Cardiac septum (tissue), 1 donor: ENCODE measurements around the gene CELF5. TPM values are rescaled to one million over a fixed set of nuclear protein-coding genes. Genes with fewer than 3 reads are reported as not detected.

Experiments
- DNase-seq: peaks from one replicate; pipeline ENCODE4 v3.0.0-alpha.2; 2020; ENCODE audit warnings: low spot score
- intact Hi-C: fragments of 100-400 bp; cut with DNase I; formaldehyde crosslinking; loops from one replicate; pipeline ENCODE4 v1.14.0; 2022
- long read RNA-seq: library from polyadenylated mRNA; unstranded; transcript quantifications from one replicate; pipeline ENCODE4 v2.0.0, GENCODE V29; 2021
- total RNA-seq: library from RNA; stranded (reverse); fragmentation: NEBNext Ultra II Directional; extraction: Animal tissue kit (Norgen Biotek cat#: 25700); gene quantifications from one replicate; pipeline ENCODE4 v1.2.1, GENCODE V29; 2021
- donor health status: DM: no; HTN: no; CAD: no.

CELF5 gene
- not detected for total RNA-seq
- long read RNA-seq, result 0 reads

- no peak for DNase-seq
- intact Hi-C loops, result no loop called here
These were observed at the start of gene CELF5 for GRCh38 chr19:3224346-3225168. Gene CELF5, plus strand, starts transcription at chr19:3224661. Its CDS starts 79 bp downstream, at chr19:3224740.

DNA sequence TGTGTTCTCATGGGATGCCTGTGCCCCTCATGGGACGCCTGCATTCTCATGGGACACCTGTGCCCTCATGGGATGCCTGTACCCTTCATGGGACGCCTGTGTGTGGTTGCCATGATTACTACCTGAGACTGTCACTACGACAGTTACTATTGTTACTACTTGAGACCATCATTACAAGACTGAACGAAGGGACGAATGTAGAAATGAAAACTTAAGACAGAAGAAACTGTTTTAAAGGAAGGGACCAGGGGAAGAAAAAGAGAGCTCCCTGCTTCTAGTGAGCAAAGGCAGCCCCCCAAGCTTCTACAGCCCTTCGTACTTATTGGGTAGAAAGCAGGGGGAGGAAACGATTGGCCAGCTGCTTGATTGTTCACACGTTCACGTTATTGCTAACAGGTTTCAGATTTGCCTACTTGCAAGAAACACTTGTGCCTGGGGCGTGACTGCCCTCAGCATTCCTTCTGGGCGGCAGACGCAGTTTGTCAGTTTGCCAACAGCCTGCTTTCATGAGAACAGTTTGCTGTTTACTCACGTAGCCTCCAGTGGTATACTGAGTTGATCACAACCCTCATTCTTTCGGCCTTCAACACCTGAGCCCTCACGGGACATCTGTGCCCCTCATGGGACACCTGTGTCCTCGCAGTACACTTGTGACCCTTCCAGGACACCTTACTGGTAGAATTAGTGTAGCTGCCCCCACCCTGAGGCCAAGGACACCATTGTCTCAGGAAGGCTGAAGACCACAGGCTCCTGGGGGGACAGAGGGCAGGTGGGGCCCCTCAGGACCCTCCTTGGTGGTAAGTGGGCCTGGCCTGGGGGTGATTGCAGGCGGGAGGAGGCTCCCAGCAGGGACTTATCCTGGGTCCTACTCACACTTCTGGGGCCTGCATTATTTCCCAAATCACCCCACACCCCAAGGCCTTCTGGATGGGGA is 48.4 kb upstream of the CELF5 start:
- intact Hi-C loops, result no loop called here
- DNase-seq, result no peak

GRCh38 chr19:3176715-3177501 is 47.6 kb upstream of the CELF5 start:
- intact Hi-C loops, result no loop called here
- DNase-seq, result no peak

DNA sequence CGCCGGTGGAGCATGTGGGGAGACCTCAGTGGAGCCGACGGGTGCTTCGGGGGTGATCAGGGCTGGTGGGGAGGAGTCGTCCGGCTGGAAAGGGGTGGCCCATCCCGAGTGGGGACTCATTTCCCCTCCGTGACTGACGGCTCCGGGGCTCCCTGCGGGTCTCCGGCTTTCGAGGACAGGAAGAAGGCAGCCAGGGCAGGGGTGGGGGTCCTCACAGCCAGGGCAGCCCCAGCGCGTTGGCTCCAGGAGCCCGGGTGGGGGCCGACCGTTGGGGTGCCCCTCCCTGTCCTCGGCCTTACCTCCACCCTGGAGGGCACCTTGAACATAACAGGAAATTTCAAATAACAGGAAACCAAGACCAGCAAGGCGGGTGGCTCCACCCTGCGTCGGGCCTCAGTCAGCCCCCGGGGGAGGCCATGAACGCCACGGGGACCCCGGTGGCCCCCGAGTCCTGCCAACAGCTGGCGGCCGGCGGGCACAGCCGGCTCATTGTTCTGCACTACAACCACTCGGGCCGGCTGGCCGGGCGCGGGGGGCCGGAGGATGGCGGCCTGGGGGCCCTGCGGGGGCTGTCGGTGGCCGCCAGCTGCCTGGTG is 46.0 kb upstream of the CELF5 start, which contains the start of gene S1PR4:
Gene S1PR4 (plus strand): TSS at position 393 of the 596 bp plus-strand sequence. CDS start 24 bp downstream, at position 417.
- intact Hi-C loops, result no loop called here
- no peak for DNase-seq

GRCh38 chr19:3178973-3179738 is 45.3 kb upstream of the CELF5 start:
- intact Hi-C loops, result no loop called here
- no peak for DNase-seq

GRCh38 chr19:3179739-3180293 is 44.6 kb upstream of the CELF5 start:
- DNase-seq, result no peak
- intact Hi-C loops, result loop anchor here (10.0 kb wide), 1 partner anchor 255 kb away; no protein-coding TSS in a partner anchor

GRCh38 chr19:3183721-3184641 is 40.5 kb upstream of the CELF5 start:
- no peak for DNase-seq
- intact Hi-C loops, result loop anchor here (10.0 kb wide), 1 partner anchor 251 kb away; no protein-coding TSS in a partner anchor

GRCh38 chr19:3184847-3185460 is 39.5 kb upstream of the CELF5 start:
- peak; percentile 86 for DNase-seq
- intact Hi-C loops, result loop anchor here (10.0 kb wide), 1 partner anchor 250 kb away; no protein-coding TSS in a partner anchor

- peak; percentile 98 for DNase-seq
- intact Hi-C loops, result loop anchor here (10.0 kb wide), 1 partner anchor 249 kb away; no protein-coding TSS in a partner anchor
These were observed 38.9 kb upstream of the CELF5 start, which contains the start of gene NCLN for GRCh38 chr19:3185461-3186159. Gene NCLN, plus strand, starts transcription at chr19:3185930. Its CDS starts 101 bp downstream, at chr19:3186031.

DNA sequence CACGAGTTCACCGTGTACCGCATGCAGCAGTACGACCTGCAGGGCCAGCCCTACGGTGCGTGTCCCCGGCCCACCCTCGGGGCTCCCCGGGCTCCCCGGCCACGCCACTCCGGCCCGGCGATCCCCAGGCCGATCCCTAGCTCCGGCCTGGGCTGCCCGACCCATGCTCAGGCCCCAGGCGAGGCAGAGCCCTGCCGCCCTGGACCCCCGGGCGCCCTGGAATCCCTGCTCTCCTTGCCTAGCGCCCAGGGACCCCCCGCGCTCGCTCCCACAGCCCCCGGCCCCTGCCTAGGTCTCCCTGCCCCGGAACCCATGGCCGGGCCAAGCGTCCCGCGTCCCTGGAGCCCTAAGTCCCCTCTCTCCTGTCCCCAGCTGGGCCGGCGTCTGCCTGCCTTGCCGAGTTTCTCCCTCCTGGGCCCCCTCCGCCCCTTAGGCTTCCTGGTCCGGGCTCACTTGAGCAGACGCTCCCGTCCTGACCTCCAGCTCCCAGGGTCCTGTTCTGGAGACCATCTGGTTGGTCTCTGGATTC is 38.2 kb upstream of the CELF5 start:
- DNase-seq, result no peak
- intact Hi-C loops, result loop anchor here (10.0 kb wide), 1 partner anchor 249 kb away; no protein-coding TSS in a partner anchor

- DNase-seq, result no peak
- intact Hi-C loops, result loop anchor here (10.0 kb wide), 1 partner anchor 248 kb away; no protein-coding TSS in a partner anchor
These were observed 37.4 kb upstream of the CELF5 start for GRCh38 chr19:3186891-3187661.

- no peak for DNase-seq
- intact Hi-C loops, result loop anchor here (10.0 kb wide), 1 partner anchor 247 kb away; no protein-coding TSS in a partner anchor
These were observed 36.6 kb upstream of the CELF5 start for GRCh38 chr19:3187662-3188511.
